H1 (cell line): ENCODE measurements around the gene ZFP3. TPM values are rescaled to one million over a fixed set of nuclear protein-coding genes. Genes with fewer than 3 reads are reported as not detected.

ENCODE experiments used
- CTCF ChIA-PET: fragments of 300-600 bp; sonication (Branson Sonifier 250); formaldehyde crosslinking; loops from one replicate; lab custom pipeline; 2021; ENCODE audit not compliant: partially characterized antibody; lab: Charles Lee
- POLR2A ChIA-PET: fragments of 300-600 bp; sonication (Branson Sonifier 250); formaldehyde crosslinking; loops from one replicate; lab custom pipeline; 2021; ENCODE audit warnings: inconsistent platforms; ENCODE audit not compliant: partially characterized antibody; lab: Charles Lee
- DNase-seq, 2 experiments: peaks; one replicate each; pipeline versions ENCODE4 v3.0.0 to v3.0.0-alpha.2; 2010 to 2022; ENCODE audit warnings: low spot score in 2 of 2, low read depth in 1 of 2, mixed read lengths in 1 of 2
- FAIRE-seq: peaks from 2 replicates; lab custom pipeline; 2011; peaks lifted over from hg19 to GRCh38; lab: Jason Lieb, UNC
- H2AFZ ChIP-seq: 2 replicates; pipeline ENCODE4 v1.8.1; 2012; ENCODE audit warnings: low read length, inconsistent platforms
- H2AK5ac ChIP-seq: 2 replicates; pipeline ENCODE4 v1.6.1; 2013; ENCODE audit warnings: low read depth, low read length
- H2BK120ac ChIP-seq: replicated peaks from 2 replicates; pipeline ENCODE3; 2013; ENCODE audit warnings: low read depth, low read length, inconsistent platforms
- H2BK12ac ChIP-seq: 2 replicates; pipeline ENCODE4 v1.6.1; 2013; ENCODE audit warnings: low read depth, low read length
- H2BK15ac ChIP-seq: 2 replicates; pipeline ENCODE4 v1.6.1; 2013; ENCODE audit warnings: low read length
- H2BK20ac ChIP-seq: 2 replicates; pipeline ENCODE4 v1.6.1; 2013; ENCODE audit warnings: low read length
- H2BK5ac ChIP-seq: 2 replicates; pipeline ENCODE4 v1.6.1; 2013; ENCODE audit warnings: low read depth, low read length
- H3K14ac ChIP-seq: 2 replicates; pipeline ENCODE4 v1.6.1; 2013; ENCODE audit warnings: inconsistent platforms; ENCODE audit not compliant: insufficient read length
- H3K18ac ChIP-seq: 2 replicates; pipeline ENCODE4 v1.6.1; 2013; ENCODE audit warnings: low read length; ENCODE audit errors: extremely low read depth
- H3K23ac ChIP-seq: 2 replicates; pipeline ENCODE4 v1.6.1; 2013; ENCODE audit warnings: inconsistent platforms; ENCODE audit not compliant: insufficient read length
- H3K23me2 ChIP-seq: 2 replicates; pipeline ENCODE4 v1.6.1; 2013; ENCODE audit warnings: low read depth, low read length
- H3K27ac ChIP-seq: 2 replicates; pipeline ENCODE4 v1.6.1; 2011; ENCODE audit warnings: low read depth, low read length, inconsistent platforms
- H3K27me3 ChIP-seq, 4 experiments: replicated peaks in 1 of 4; 1 replicate in 1 of 4; 2 replicates in 3 of 4; pipeline versions ENCODE4 v1.6.1 to v1.8.1; 2011 to 2013; ENCODE audit warnings: low read length in 3 of 4, mild to moderate bottlenecking in 3 of 4, inconsistent platforms in 2 of 4, mixed read lengths in 2 of 4, moderate library complexity in 1 of 4; ENCODE audit not compliant: control insufficient read depth in 3 of 4, insufficient read depth in 3 of 4; ENCODE audit errors: extremely low read depth in 1 of 4
- H3K36me3 ChIP-seq, 4 experiments: 2 replicates each; pipeline versions ENCODE4 v1.6.1 to v1.8.1; 2011 to 2013; ENCODE audit warnings: mild to moderate bottlenecking in 4 of 4, low read length in 3 of 4, moderate library complexity in 2 of 4, control low read depth in 1 of 4, inconsistent platforms in 1 of 4; ENCODE audit not compliant: insufficient read depth in 4 of 4, control insufficient read depth in 2 of 4
- H3K4ac ChIP-seq: replicated peaks from 2 replicates; pipeline ENCODE3; 2013; ENCODE audit warnings: low read length, low read depth, mixed read lengths, inconsistent platforms; ENCODE audit not compliant: insufficient read length
- H3K4me1 ChIP-seq, 4 experiments: replicated peaks in 1 of 4; 1 replicate in 1 of 4; 2 replicates in 3 of 4; pipeline versions ENCODE4 v1.6.1 to v1.8.1; 2011 to 2013; ENCODE audit warnings: low read length in 3 of 4, inconsistent platforms in 2 of 4, mixed read lengths in 1 of 4; ENCODE audit not compliant: insufficient read depth in 4 of 4, control insufficient read depth in 3 of 4
- H3K4me2 ChIP-seq, 2 experiments: 2 replicates each; pipeline versions ENCODE4 v1.6.1 to v1.8.1; 2011 to 2013; ENCODE audit warnings: low read depth in 2 of 2, low read length in 2 of 2, control low read depth in 1 of 2, inconsistent platforms in 1 of 2, mild to moderate bottlenecking in 1 of 2; ENCODE audit not compliant: insufficient read depth in 1 of 2
- H3K4me3 ChIP-seq, 4 experiments: fragments of 200-600, 300-600 bp in 1 of 4; sonication (generic), shearing (Covaris generic), sonication (Bioruptor Twin) in 1 of 4; 2 replicates each; pipeline versions ENCODE4 v1.5.1 to v1.8.1; 2011 to 2016; ENCODE audit warnings: low read length in 4 of 4, low read depth in 3 of 4, control low read depth in 2 of 4, inconsistent platforms in 2 of 4, mild to moderate bottlenecking in 2 of 4, mixed read lengths in 1 of 4, moderate library complexity in 1 of 4; ENCODE audit not compliant: insufficient read depth in 2 of 4; ENCODE audit errors: extremely low read depth in 1 of 4
- H3K56ac ChIP-seq: replicated peaks from 2 replicates; pipeline ENCODE3; 2013; ENCODE audit warnings: low read depth, mild to moderate bottlenecking, mixed read lengths, low read length, inconsistent platforms; ENCODE audit not compliant: insufficient read length
- H3K79me1 ChIP-seq: 2 replicates; pipeline ENCODE4 v1.6.1; 2013; ENCODE audit warnings: low read depth, low read length, control low read depth
- H3K79me2 ChIP-seq, 2 experiments: 2 replicates each; pipeline versions ENCODE4 v1.6.1 to v1.8.1; 2012 to 2013; ENCODE audit warnings: low read length in 2 of 2, mild to moderate bottlenecking in 2 of 2, inconsistent platforms in 1 of 2; ENCODE audit not compliant: insufficient read depth in 2 of 2, control insufficient read depth in 1 of 2
- H3K9ac ChIP-seq, 4 experiments: replicated peaks in 1 of 4; 1 replicate in 1 of 4; 2 replicates in 3 of 4; pipeline versions ENCODE4 v1.6.1 to v1.8.1; 2011 to 2013; ENCODE audit warnings: low read depth in 3 of 4, low read length in 3 of 4, control low read depth in 2 of 4, mild to moderate bottlenecking in 2 of 4, moderate library complexity in 2 of 4, inconsistent platforms in 1 of 4; ENCODE audit errors: extremely low read depth in 1 of 4
- H3K9me3 ChIP-seq, 2 experiments: 2 replicates each; pipeline versions ENCODE4 v1.6.1 to v1.8.1; 2012 to 2013; ENCODE audit warnings: mild to moderate bottlenecking in 2 of 2, moderate library complexity in 2 of 2, control low read depth in 1 of 2, inconsistent platforms in 1 of 2, low read depth in 1 of 2, low read length in 1 of 2, mixed read lengths in 1 of 2; ENCODE audit not compliant: insufficient read depth in 2 of 2
- H4K20me1 ChIP-seq, 2 experiments: replicated peaks in 1 of 2; 2 replicates each; pipeline versions ENCODE3 to v1.8.1; 2011 to 2013; ENCODE audit warnings: inconsistent platforms in 2 of 2, low read length in 2 of 2, mild to moderate bottlenecking in 1 of 2; ENCODE audit not compliant: insufficient read depth in 2 of 2, control insufficient read depth in 1 of 2
- H4K5ac ChIP-seq: 2 replicates; pipeline ENCODE4 v1.6.1; 2013; ENCODE audit warnings: low read length, low read depth, mixed read lengths, inconsistent platforms; ENCODE audit not compliant: insufficient read length
- H4K8ac ChIP-seq: 2 replicates; pipeline ENCODE4 v1.8.0; 2013; ENCODE audit warnings: mild to moderate bottlenecking, moderate library complexity, low read length, inconsistent platforms; ENCODE audit not compliant: insufficient read depth; ENCODE audit errors: extremely low read depth
- H4K91ac ChIP-seq: replicated peaks from 2 replicates; pipeline ENCODE3; 2013; ENCODE audit warnings: low read length, mixed read lengths, inconsistent platforms; ENCODE audit not compliant: insufficient read length
- RNF2 ChIP-seq: fragments of 200-900, 300-1000 bp; sonication (generic); IDR thresholded peaks from 2 replicates; pipeline ENCODE4 v1.7.1; 2016; ENCODE audit warnings: borderline replicate concordance, low read depth, mild to moderate bottlenecking, antibody characterized with exemption, low read length; ENCODE audit not compliant: poor library complexity, severe bottlenecking; ENCODE audit errors: missing control alignments
- SAP30 ChIP-seq: fragments of 300-600 bp; sonication (generic); IDR thresholded peaks from 2 replicates; pipeline ENCODE4 v1.7.1; 2012; ENCODE audit warnings: low read length, moderate library complexity, mild to moderate bottlenecking, inconsistent platforms; ENCODE audit not compliant: insufficient read depth, insufficient replicate concordance
- WGBS, 2 experiments: shearing (Covaris generic) in 1 of 2; methylation state at CpG; one replicate each; pipeline versions ENCODE4 v1.1.6 to v1.1.7; 2013 to 2015; ENCODE audit warnings: low lambda C conversion rate in 2 of 2, mixed read lengths in 2 of 2, inconsistent platforms in 1 of 2, low coverage in 1 of 2, missing lambda C conversion rate in 1 of 2; ENCODE audit not compliant: insufficient replicate concordance in 2 of 2, insufficient coverage in 1 of 2, insufficient read length in 1 of 2; ENCODE audit errors: extremely low coverage in 1 of 2, missing lambda C conversion rate in 1 of 2; 5-methylcytosine and 5-hydroxymethylcytosine counted together
- polyA plus RNA-seq, 7 experiments: library from polyadenylated mRNA; depleted of rRNA in 3 of 7; stranded (reverse) in 5 of 7; unstranded in 2 of 7; fragments of >200 nt in 5 of 7; fragments of 200-250 nt in 2 of 7; gene quantifications; 1 replicate in 5 of 7; 2 replicates in 1 of 7; 4 replicates in 1 of 7; pipeline versions ENCODE4 v1.2.1 to v1.2.3, GENCODE V29; 2011 to 2013; ENCODE audit warnings: missing spikeins in 2 of 7, mixed read lengths in 2 of 7
- total RNA-seq: library from RNA; stranded (reverse); fragmentation: NEBNext Ultra II Directional; extraction: Animal tissue kit (Norgen Biotek cat#: 25700); gene quantifications from 2 replicates; pipeline ENCODE4 v1.2.1, GENCODE V29; 2021

Gene ZFP3
- total and polyA plus RNA-seq, 2 of the 8 experiments (the other 6 are each of a cell fraction or from before 2014, with no cell fraction given): 0.15 to 0.44 TPM

DNA sequence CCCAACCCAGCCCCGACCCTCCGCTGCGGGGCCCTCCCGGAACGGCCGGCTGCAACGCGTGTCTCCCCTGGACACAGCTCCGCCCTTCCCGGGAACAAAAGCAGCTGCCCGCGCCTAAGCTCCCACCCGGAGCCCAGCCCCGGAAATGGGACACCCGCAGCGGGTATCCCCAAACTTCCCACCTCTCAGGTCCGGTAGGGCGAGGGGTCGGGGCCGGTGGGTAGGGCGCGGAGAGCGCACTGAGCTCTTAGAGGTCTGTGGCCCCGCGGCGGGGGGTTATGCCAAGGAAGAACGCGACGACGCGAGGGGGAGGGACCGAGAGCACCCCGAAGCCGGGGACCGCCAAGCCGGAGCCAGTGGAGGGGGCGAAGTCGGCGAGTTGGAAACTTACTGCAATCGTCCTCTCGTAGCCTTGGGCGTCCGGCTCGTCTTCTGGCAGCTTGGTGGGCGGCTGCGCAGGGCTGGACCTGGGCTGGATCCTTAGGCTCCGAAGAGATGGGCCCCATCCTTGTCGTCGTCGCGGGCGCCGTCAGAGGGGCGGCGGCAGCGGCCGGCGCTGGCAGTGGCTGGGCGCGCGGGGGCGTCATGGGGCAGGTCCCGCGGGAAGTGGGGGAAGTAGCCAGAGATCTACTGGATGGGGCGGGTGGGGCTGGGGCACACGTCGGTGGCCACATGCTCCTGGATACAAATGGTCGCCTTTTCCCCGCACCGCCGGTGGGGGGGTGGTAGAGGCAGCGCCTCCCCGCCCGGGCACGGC, 44.5 kb downstream of the ZFP3 start:
- Histone ChIP-seq H2BK15ac (no peak overlapping the region), H4K20me1 (peaks cover 0 to 2% of the 10 kb centered on the region in 2 experiments), H2BK20ac (no peak overlapping the region), H3K79me2 (no peaks in the 10 kb centered on the region), H3K36me3 (no peaks in the 10 kb centered on the region), H3K4me2 (peak overlapping the region; percentile 63 to 97), H3K23ac (no peak overlapping the region), H3K4me3 (peak overlapping the region; percentile 54 to 74 (median 60)), H3K27ac (no peak overlapping the region), H2AK5ac (no peak overlapping the region), H3K56ac (no peak overlapping the region), H2BK120ac (no peak overlapping the region), H4K91ac (peak overlapping the region; percentile 80), H2BK5ac (no peak overlapping the region), H3K14ac (no peak overlapping the region), H2AFZ (peak overlapping the region; percentile 49; the same call in 1 of the 2 replicates), H3K18ac (peak overlapping the region; percentile 87; the same call in 1 of the 2 replicates), H2BK12ac (peak overlapping the region; percentile 27; the same call in 1 of the 2 replicates), H3K79me1 (no peaks in the 10 kb centered on the region; the same call in 1 of the 2 replicates), H3K4me1 (peaks cover 0 to 5% (median 2%) of the 10 kb centered on the region in 4 experiments; a peak in 3 of 7 replicates), H4K5ac (no peak overlapping the region), H3K9ac (peak overlapping the region in 1 of 4 experiments; percentile 47; a peak in 1 of 7 replicates), H3K4ac (no peak overlapping the region), H3K9me3 (peaks cover 0 to 3% of the 10 kb centered on the region in 2 experiments; a peak in 1 of 4 replicates), H4K8ac (peak overlapping the region; percentile 80; the same call in 1 of the 2 replicates), H3K27me3 (peaks cover 0 to 26% (median 15%) of the 10 kb centered on the region in 4 experiments; a peak in 6 of 7 replicates), H3K23me2 (peaks cover 5% of the 10 kb centered on the region; the same call in 1 of the 2 replicates)
- DNase-seq (peak in 1 of 2 experiments; percentile 75), FAIRE-seq (no peak)
- 1% methylated on average over 43 of the region's 75 CpGs; no CpG with 5 or more reads in 1 of the 2 experiments for WGBS, 2 experiments
- CTCF ChIA-PET: interaction anchor here (1.1 kb wide), 1 partner anchor 12 kb away, joined by 3 read pairs; no protein-coding TSS in a partner anchor
- POLR2A ChIA-PET: interaction anchor here (1.1 to 4.2 kb wide), 4 partner anchors 9 to 40 kb away, joined by 3 to 28 read pairs (median 8); partner anchors contain the start of gene ZNF232
- TF ChIP-seq SAP30 (no peak), RNF2 (no peak)
